ENCODE measurements around the gene ATF4. TPM values are rescaled to one million over a fixed set of nuclear protein-coding genes. Genes with fewer than 3 reads are reported as not detected.

Gene ATF4
- total RNA-seq, 1 donor from 2014 or later, result 134 TPM

Other genes with a start within 250 kb of the ATF4 start
- gene RPL3, start 200.9 kb upstream of the ATF4 start, total RNA-seq, result 862 TPM
- 2.9 TPM for gene SYNGR1, start 170.6 kb upstream of the ATF4 start, total RNA-seq
- gene TAB1, start 120.8 kb upstream of the ATF4 start, total RNA-seq, result 14.8 TPM
- gene MGAT3, start 63.5 kb upstream of the ATF4 start, total RNA-seq, result 0.13 TPM
- gene MIEF1, start 18.3 kb upstream of the ATF4 start, total RNA-seq, result 26.1 TPM
- 50.1 TPM for gene RPS19BP1, start 12.2 kb downstream of the ATF4 start, total RNA-seq
- gene CACNA1I, start 50.2 kb downstream of the ATF4 start, total RNA-seq, result 0.05 TPM

Data from left lobe of liver (tissue), 1 donor.